SK-N-SH (cell line): Measurements from ENCODE around the gene EXOG. TPM values are rescaled to one million over a fixed set of nuclear protein-coding genes. Genes with fewer than 3 reads are reported as not detected.
A peak's percentile ranks its signal among the peaks of the same experiment; 100 is the strongest.

ENCODE experiments used
- CTCF ChIA-PET: fragments of 300-600, 350-600 bp; formaldehyde crosslinking; extraction: SDS; loops from one replicate; lab custom pipeline; 2021; lab: Yijun Ruan, JAX
- POLR2A ChIA-PET: fragments of 350-600 bp; sonication (Branson Sonifier 250); formaldehyde crosslinking; extraction: SDS; loops from one replicate; lab custom pipeline; 2020; ENCODE audit warnings: antibody characterized with exemption, inconsistent platforms; lab: Yijun Ruan, JAX
- DNase-seq: peaks from one replicate; pipeline ENCODE4 v3.0.0; 2012
- H2AFZ ChIP-seq: fragments of 200-600 bp; sonication (generic); 2 replicates; pipeline ENCODE4 v1.8.1; 2016; ENCODE audit warnings: antibody characterized with exemption, mild to moderate bottlenecking, low read depth
- H3F3A ChIP-seq: fragments of 200-600 bp; sonication (generic); replicated peaks from 2 replicates; pipeline ENCODE3; 2016; ENCODE audit warnings: antibody characterized with exemption, mild to moderate bottlenecking; ENCODE audit not compliant: insufficient read depth
- H3K27ac ChIP-seq, 2 experiments: fragments of 200-500 bp in 1 of 2; fragments of 200-600 bp in 1 of 2; sonication (Bioruptor generic) in 1 of 2; sonication (generic), shearing (Covaris generic) in 1 of 2; 2 replicates each; pipeline versions ENCODE4 v1.5.1 to v1.6.1; 2014 to 2016; ENCODE audit warnings: low read depth in 2 of 2, inconsistent platforms in 1 of 2, low read length in 1 of 2, mild to moderate bottlenecking in 1 of 2, mixed read lengths in 1 of 2
- H3K27me3 ChIP-seq: fragments of 200-600 bp; sonication (generic), shearing (Covaris generic); 2 replicates; pipeline ENCODE4 v1.6.1; 2016; ENCODE audit warnings: mixed run types; ENCODE audit not compliant: insufficient read depth
- H3K36me3 ChIP-seq, 2 experiments: fragments of 200-500 bp in 1 of 2; fragments of 200-600 bp in 1 of 2; sonication (Bioruptor generic) in 1 of 2; sonication (generic) in 1 of 2; replicated peaks in 1 of 2; 2 replicates each; pipeline versions ENCODE3 to v1.5.1; 2014 to 2016; ENCODE audit warnings: low read length in 1 of 2, mild to moderate bottlenecking in 1 of 2; ENCODE audit not compliant: insufficient read depth in 2 of 2, control insufficient read depth in 1 of 2
- H3K4me1 ChIP-seq, 2 experiments: fragments of 200-500 bp in 1 of 2; fragments of 200-600 bp in 1 of 2; sonication (Bioruptor generic) in 1 of 2; sonication (generic), shearing (Covaris generic) in 1 of 2; 2 replicates each; pipeline versions ENCODE4 v1.5.1 to v1.6.1; 2014 to 2016; ENCODE audit warnings: low read depth in 1 of 2, low read length in 1 of 2, mixed run types in 1 of 2; ENCODE audit not compliant: insufficient read depth in 2 of 2, control insufficient read depth in 1 of 2
- H3K4me2 ChIP-seq: fragments of 200-600 bp; sonication (generic), shearing (Covaris generic); 2 replicates; pipeline ENCODE4 v1.6.1; 2017; ENCODE audit warnings: mixed run types
- H3K4me3 ChIP-seq, 2 experiments: fragments of 200-500 bp in 1 of 2; fragments of 200-600 bp in 1 of 2; sonication (Bioruptor generic) in 1 of 2; sonication (generic), shearing (Covaris generic) in 1 of 2; 2 replicates each; pipeline versions ENCODE4 v1.5.1 to v1.8.1; 2014 to 2016; ENCODE audit warnings: low read depth in 2 of 2, inconsistent platforms in 1 of 2, low read length in 1 of 2, mild to moderate bottlenecking in 1 of 2, mixed read lengths in 1 of 2, moderate library complexity in 1 of 2
- H3K79me2 ChIP-seq: fragments of 200-600 bp; sonication (generic); 2 replicates; pipeline ENCODE4 v1.8.1; 2017; ENCODE audit warnings: mild to moderate bottlenecking; ENCODE audit not compliant: insufficient read depth
- H3K9ac ChIP-seq: fragments of 200-600 bp; sonication (generic); 2 replicates; pipeline ENCODE4 v1.6.1; 2017; ENCODE audit warnings: mixed run types
- H3K9me2 ChIP-seq: fragments of 200-600 bp; sonication (generic); 2 replicates; pipeline ENCODE4 v1.6.1; 2017; ENCODE audit warnings: mixed run types
- H3K9me3 ChIP-seq: fragments of 200-600 bp; sonication (generic); 2 replicates; pipeline ENCODE4 v1.6.1; 2017; ENCODE audit warnings: mixed run types, mild to moderate bottlenecking, moderate library complexity
- H4K20me1 ChIP-seq: fragments of 200-600 bp; sonication (generic); 2 replicates; pipeline ENCODE4 v1.6.1; 2017; ENCODE audit warnings: mild to moderate bottlenecking, mixed run types; ENCODE audit not compliant: insufficient read depth
- EP300 ChIP-seq, 2 experiments: IDR thresholded peaks; 2 replicates each; pipeline versions ENCODE4 v1.4.0 to v1.6.1; 2012; ENCODE audit warnings: borderline replicate concordance in 1 of 2, low read depth in 1 of 2, low read length in 1 of 2
- EZH2phosphoT487 ChIP-seq: fragments of 200-600 bp; sonication (generic); IDR thresholded peaks from 2 replicates; pipeline ENCODE4 v1.6.1; 2017; ENCODE audit warnings: low read depth, mixed run types, mild to moderate bottlenecking, antibody characterized with exemption, moderate library complexity, borderline replicate concordance
- JUND ChIP-seq: IDR thresholded peaks from 2 replicates; pipeline ENCODE4 v1.4.0; 2012
- MEF2A ChIP-seq: IDR thresholded peaks from 2 replicates; pipeline ENCODE4 v1.4.0; 2012; ENCODE audit warnings: low read depth, borderline replicate concordance
- MXI1 ChIP-seq: IDR thresholded peaks from 2 replicates; pipeline ENCODE4 v1.6.1; 2012; ENCODE audit warnings: mild to moderate bottlenecking, low read depth, low read length, improper control_type of control experiment
- RAD21 ChIP-seq: IDR thresholded peaks from 2 replicates; pipeline ENCODE4 v1.6.1; 2012; ENCODE audit warnings: mild to moderate bottlenecking, low read length
- RCOR1 ChIP-seq: fragments of 150-350 bp; IDR thresholded peaks from 2 replicates; pipeline ENCODE4 v1.6.1; 2017; ENCODE audit warnings: antibody characterized with exemption, low read length
- RFX5 ChIP-seq: IDR thresholded peaks from 2 replicates; pipeline ENCODE4 v1.6.1; 2012; ENCODE audit warnings: mild to moderate bottlenecking, improper control_type of control experiment, low read length
- SMC3 ChIP-seq: IDR thresholded peaks from 2 replicates; pipeline ENCODE4 v1.6.1; 2012; ENCODE audit warnings: low read depth, low read length, improper control_type of control experiment
- TEAD4 ChIP-seq: IDR thresholded peaks from 2 replicates; pipeline ENCODE4 v1.4.0; 2012; ENCODE audit warnings: mild to moderate bottlenecking, borderline replicate concordance; ENCODE audit not compliant: insufficient read depth
- WGBS: methylation state at CpG from one replicate; pipeline ENCODE4 v1.1.6; 2017; ENCODE audit warnings: low lambda C conversion rate; 5-methylcytosine and 5-hydroxymethylcytosine counted together
- polyA plus RNA-seq, 3 experiments: library from polyadenylated mRNA; depleted of rRNA; stranded (reverse); fragments of >200 nt; gene quantifications; 2 replicates each; pipeline ENCODE4 v1.2.3, GENCODE V29; 2012
- TF ChIP-seq, protein P1 (sequence below): fragments of 200-600 bp; sonication (generic); IDR thresholded peaks from 2 replicates; pipeline ENCODE4 v1.6.1; 2017; ENCODE audit warnings: antibody characterized with exemption, mild to moderate bottlenecking, moderate library complexity
- TF ChIP-seq, protein P2 (sequence below): IDR thresholded peaks from 2 replicates; pipeline ENCODE4 v1.4.0; 2012; ENCODE audit warnings: low read depth, borderline replicate concordance

Gene EXOG
- polyA plus RNA-seq, 1 of the 3 experiments (the other 2 are of a cell fraction), result 6.2 TPM

DNA sequence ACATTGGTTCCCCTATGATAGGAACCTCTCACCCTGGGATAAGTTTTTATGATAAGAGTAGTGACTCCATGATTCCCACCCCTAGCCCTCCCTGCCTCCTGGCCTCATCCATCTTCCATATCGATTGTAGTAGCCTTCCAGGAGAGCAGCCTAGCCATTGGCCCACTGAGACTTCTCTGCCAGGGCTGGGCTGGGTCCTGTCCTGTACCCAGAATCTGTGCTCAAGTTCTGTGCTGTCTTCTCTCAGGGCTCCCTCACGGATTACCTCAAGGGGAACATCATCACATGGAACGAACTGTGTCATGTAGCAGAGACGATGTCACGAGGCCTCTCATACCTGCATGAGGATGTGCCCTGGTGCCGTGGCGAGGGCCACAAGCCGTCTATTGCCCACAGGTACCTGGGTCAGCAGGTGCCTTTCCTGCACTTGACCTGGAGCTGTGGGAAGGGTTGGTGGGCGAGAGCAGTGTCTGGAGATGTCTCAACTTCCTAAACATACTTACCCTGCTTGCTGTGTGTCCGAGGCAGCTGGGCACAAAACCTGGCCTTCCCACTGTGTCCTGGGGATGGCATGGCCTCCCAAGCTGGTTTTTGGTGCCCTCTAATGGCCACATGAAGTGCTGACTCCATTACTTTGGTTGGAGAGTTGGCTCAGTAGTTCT lies 16.6 kb upstream of the EXOG start:
- Histone ChIP-seq H3K4me1 (peaks cover 0 to 20% of the 10 kb centered on the region in 2 experiments; a peak in 1 of 4 replicates), H3K4me3 (no peak overlapping the region), H3F3A (no peaks in the 10 kb centered on the region), H2AFZ (no peak overlapping the region), H3K27me3 (no peaks in the 10 kb centered on the region), H3K4me2 (no peak overlapping the region), H4K20me1 (0 out of 2 replicates have a peak, but pooled peaks cover 6% of the 10 kb centered on the region), H3K36me3 (peaks cover 9 to 48% of the 10 kb centered on the region in 2 experiments), H3K9me2 (no peaks in the 10 kb centered on the region), H3K79me2 (no peaks in the 10 kb centered on the region), H3K9me3 (no peaks in the 10 kb centered on the region), H3K27ac (no peak overlapping the region), H3K9ac (no peak overlapping the region)
- POLR2A ChIA-PET, result no interaction called here
- WGBS, result 79% methylated on average over 10 of the region's 10 CpGs
- TF ChIP-seq EZH2phosphoT487, result no peak
- TF ChIP-seq, protein P1, sequence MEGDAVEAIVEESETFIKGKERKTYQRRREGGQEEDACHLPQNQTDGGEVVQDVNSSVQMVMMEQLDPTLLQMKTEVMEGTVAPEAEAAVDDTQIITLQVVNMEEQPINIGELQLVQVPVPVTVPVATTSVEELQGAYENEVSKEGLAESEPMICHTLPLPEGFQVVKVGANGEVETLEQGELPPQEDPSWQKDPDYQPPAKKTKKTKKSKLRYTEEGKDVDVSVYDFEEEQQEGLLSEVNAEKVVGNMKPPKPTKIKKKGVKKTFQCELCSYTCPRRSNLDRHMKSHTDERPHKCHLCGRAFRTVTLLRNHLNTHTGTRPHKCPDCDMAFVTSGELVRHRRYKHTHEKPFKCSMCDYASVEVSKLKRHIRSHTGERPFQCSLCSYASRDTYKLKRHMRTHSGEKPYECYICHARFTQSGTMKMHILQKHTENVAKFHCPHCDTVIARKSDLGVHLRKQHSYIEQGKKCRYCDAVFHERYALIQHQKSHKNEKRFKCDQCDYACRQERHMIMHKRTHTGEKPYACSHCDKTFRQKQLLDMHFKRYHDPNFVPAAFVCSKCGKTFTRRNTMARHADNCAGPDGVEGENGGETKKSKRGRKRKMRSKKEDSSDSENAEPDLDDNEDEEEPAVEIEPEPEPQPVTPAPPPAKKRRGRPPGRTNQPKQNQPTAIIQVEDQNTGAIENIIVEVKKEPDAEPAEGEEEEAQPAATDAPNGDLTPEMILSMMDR, result peak; percentile 95
- peak; percentile 88 for TF ChIP-seq SMC3
- no peak for TF ChIP-seq RFX5
- TF ChIP-seq JUND, result no peak
- no peak for TF ChIP-seq EP300 (IDR thresholded peaks at IDR 0.05; ENCODE audit: borderline replicate concordance in 1 of 2, low read depth in 1 of 2, low read length in 1 of 2)
- TF ChIP-seq RAD21, result peak; percentile 96
- TF ChIP-seq, protein P2, sequence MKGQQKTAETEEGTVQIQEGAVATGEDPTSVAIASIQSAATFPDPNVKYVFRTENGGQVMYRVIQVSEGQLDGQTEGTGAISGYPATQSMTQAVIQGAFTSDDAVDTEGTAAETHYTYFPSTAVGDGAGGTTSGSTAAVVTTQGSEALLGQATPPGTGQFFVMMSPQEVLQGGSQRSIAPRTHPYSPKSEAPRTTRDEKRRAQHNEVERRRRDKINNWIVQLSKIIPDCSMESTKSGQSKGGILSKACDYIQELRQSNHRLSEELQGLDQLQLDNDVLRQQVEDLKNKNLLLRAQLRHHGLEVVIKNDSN, result no peak
- no peak for TF ChIP-seq MEF2A
- TF ChIP-seq RCOR1, result no peak
- 0 out of 2 replicates have a peak, but pooled peaks have one; percentile 35 for TF ChIP-seq MXI1
- peak; percentile 87 for DNase-seq
- CTCF ChIA-PET, result interaction anchor here (0.6 to 7.7 kb wide), 49 partner anchors 10 to 1627 kb away, joined by 3 to 146 read pairs (median 3); partner anchors contain the start of genes EXOG and XYLB

DNA sequence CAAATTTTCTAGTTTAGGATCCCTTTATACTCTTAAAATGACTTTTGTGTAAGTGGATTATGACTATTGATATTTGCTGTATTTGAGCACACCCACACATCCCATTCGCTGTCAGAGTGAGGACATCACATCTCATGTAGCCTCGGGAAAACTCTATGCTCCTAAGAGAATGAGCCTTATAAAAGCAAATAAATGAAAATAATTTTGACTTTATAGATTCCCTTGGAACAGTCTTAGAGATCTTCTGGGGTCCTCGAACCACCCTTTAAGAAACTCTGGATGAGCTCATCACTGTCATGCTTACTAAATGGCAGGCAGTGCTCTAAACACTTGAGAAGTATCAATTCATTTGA lies 16.1 kb upstream of the EXOG start:
- Histone ChIP-seq H3K27ac (no peak overlapping the region), H3K9me3 (no peaks in the 10 kb centered on the region), H3K27me3 (no peaks in the 10 kb centered on the region), H3K4me2 (no peak overlapping the region), H3K4me1 (peaks cover 0 to 16% of the 10 kb centered on the region in 2 experiments; a peak in 1 of 4 replicates), H3F3A (no peaks in the 10 kb centered on the region), H3K9me2 (no peaks in the 10 kb centered on the region), H3K4me3 (no peak overlapping the region), H3K36me3 (peaks cover 9 to 48% of the 10 kb centered on the region in 2 experiments), H3K79me2 (no peaks in the 10 kb centered on the region), H3K9ac (no peak overlapping the region), H2AFZ (no peak overlapping the region), H4K20me1 (0 out of 2 replicates have a peak, but pooled peaks cover 6% of the 10 kb centered on the region)
- DNase-seq, result no peak
- 49% methylated on average over 3 of the region's 3 CpGs for WGBS
- CTCF ChIA-PET, result interaction anchor here (0.6 to 7.7 kb wide), 45 partner anchors 10 to 1627 kb away, joined by 3 to 146 read pairs (median 4); partner anchors contain the start of genes EXOG and XYLB
- TF ChIP-seq TEAD4, result no peak
- POLR2A ChIA-PET, result no interaction called here
